ENCODE data around the gene VPS37C.

GRCh38 chr11:61189933-61190332 is 28.7 kb upstream of the VPS37C start:
- TF ChIP-seq EZH2 (IDR thresholded peaks at IDR 0.05; ENCODE audit: insufficient read depth, poor library complexity, severe bottlenecking) (no peak), EZH2phosphoT487 (IDR thresholded peaks at IDR 0.05; ENCODE audit: insufficient read depth, low read depth) (no peak)
